ENCODE results near the gene CFAP20.

GRCh38 chr16:58082381-58082780 lies 46.8 kb downstream of the CFAP20 start:
- TF ChIP-seq, protein P1, sequence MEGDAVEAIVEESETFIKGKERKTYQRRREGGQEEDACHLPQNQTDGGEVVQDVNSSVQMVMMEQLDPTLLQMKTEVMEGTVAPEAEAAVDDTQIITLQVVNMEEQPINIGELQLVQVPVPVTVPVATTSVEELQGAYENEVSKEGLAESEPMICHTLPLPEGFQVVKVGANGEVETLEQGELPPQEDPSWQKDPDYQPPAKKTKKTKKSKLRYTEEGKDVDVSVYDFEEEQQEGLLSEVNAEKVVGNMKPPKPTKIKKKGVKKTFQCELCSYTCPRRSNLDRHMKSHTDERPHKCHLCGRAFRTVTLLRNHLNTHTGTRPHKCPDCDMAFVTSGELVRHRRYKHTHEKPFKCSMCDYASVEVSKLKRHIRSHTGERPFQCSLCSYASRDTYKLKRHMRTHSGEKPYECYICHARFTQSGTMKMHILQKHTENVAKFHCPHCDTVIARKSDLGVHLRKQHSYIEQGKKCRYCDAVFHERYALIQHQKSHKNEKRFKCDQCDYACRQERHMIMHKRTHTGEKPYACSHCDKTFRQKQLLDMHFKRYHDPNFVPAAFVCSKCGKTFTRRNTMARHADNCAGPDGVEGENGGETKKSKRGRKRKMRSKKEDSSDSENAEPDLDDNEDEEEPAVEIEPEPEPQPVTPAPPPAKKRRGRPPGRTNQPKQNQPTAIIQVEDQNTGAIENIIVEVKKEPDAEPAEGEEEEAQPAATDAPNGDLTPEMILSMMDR (conservative IDR thresholded peaks at IDR 0.05), result no peak
- no peak for TF ChIP-seq EZH2 (IDR thresholded peaks at IDR 0.05; ENCODE audit: low read depth)

All from PC-9 (cell line).